SK-N-SH (cell line): Measurements from ENCODE around the gene TAS2R42. TPM values are rescaled to one million over a fixed set of nuclear protein-coding genes. Genes with fewer than 3 reads are reported as not detected.

Source experiments
- CTCF ChIA-PET: fragments of 300-600, 350-600 bp; formaldehyde crosslinking; extraction: SDS; loops from one replicate; lab custom pipeline; 2021; lab: Yijun Ruan, JAX
- POLR2A ChIA-PET: fragments of 350-600 bp; sonication (Branson Sonifier 250); formaldehyde crosslinking; extraction: SDS; loops from one replicate; lab custom pipeline; 2020; ENCODE audit warnings: antibody characterized with exemption, inconsistent platforms; lab: Yijun Ruan, JAX
- DNase-seq: peaks from one replicate; pipeline ENCODE4 v3.0.0; 2012
- H2AFZ ChIP-seq: fragments of 200-600 bp; sonication (generic); 2 replicates; pipeline ENCODE4 v1.8.1; 2016; ENCODE audit warnings: antibody characterized with exemption, mild to moderate bottlenecking, low read depth
- H3F3A ChIP-seq: fragments of 200-600 bp; sonication (generic); replicated peaks from 2 replicates; pipeline ENCODE3; 2016; ENCODE audit warnings: antibody characterized with exemption, mild to moderate bottlenecking; ENCODE audit not compliant: insufficient read depth
- H3K27ac ChIP-seq, 2 experiments: fragments of 200-500 bp in 1 of 2; fragments of 200-600 bp in 1 of 2; sonication (Bioruptor generic) in 1 of 2; sonication (generic), shearing (Covaris generic) in 1 of 2; 2 replicates each; pipeline versions ENCODE4 v1.5.1 to v1.6.1; 2014 to 2016; ENCODE audit warnings: low read depth in 2 of 2, inconsistent platforms in 1 of 2, low read length in 1 of 2, mild to moderate bottlenecking in 1 of 2, mixed read lengths in 1 of 2
- H3K27me3 ChIP-seq: fragments of 200-600 bp; sonication (generic), shearing (Covaris generic); 2 replicates; pipeline ENCODE4 v1.6.1; 2016; ENCODE audit warnings: mixed run types; ENCODE audit not compliant: insufficient read depth
- H3K36me3 ChIP-seq, 2 experiments: fragments of 200-500 bp in 1 of 2; fragments of 200-600 bp in 1 of 2; sonication (Bioruptor generic) in 1 of 2; sonication (generic) in 1 of 2; replicated peaks in 1 of 2; 2 replicates each; pipeline versions ENCODE3 to v1.5.1; 2014 to 2016; ENCODE audit warnings: low read length in 1 of 2, mild to moderate bottlenecking in 1 of 2; ENCODE audit not compliant: insufficient read depth in 2 of 2, control insufficient read depth in 1 of 2
- H3K4me1 ChIP-seq, 2 experiments: fragments of 200-500 bp in 1 of 2; fragments of 200-600 bp in 1 of 2; sonication (Bioruptor generic) in 1 of 2; sonication (generic), shearing (Covaris generic) in 1 of 2; 2 replicates each; pipeline versions ENCODE4 v1.5.1 to v1.6.1; 2014 to 2016; ENCODE audit warnings: low read depth in 1 of 2, low read length in 1 of 2, mixed run types in 1 of 2; ENCODE audit not compliant: insufficient read depth in 2 of 2, control insufficient read depth in 1 of 2
- H3K4me2 ChIP-seq: fragments of 200-600 bp; sonication (generic), shearing (Covaris generic); 2 replicates; pipeline ENCODE4 v1.6.1; 2017; ENCODE audit warnings: mixed run types
- H3K4me3 ChIP-seq, 2 experiments: fragments of 200-500 bp in 1 of 2; fragments of 200-600 bp in 1 of 2; sonication (Bioruptor generic) in 1 of 2; sonication (generic), shearing (Covaris generic) in 1 of 2; 2 replicates each; pipeline versions ENCODE4 v1.5.1 to v1.8.1; 2014 to 2016; ENCODE audit warnings: low read depth in 2 of 2, inconsistent platforms in 1 of 2, low read length in 1 of 2, mild to moderate bottlenecking in 1 of 2, mixed read lengths in 1 of 2, moderate library complexity in 1 of 2
- H3K79me2 ChIP-seq: fragments of 200-600 bp; sonication (generic); 2 replicates; pipeline ENCODE4 v1.8.1; 2017; ENCODE audit warnings: mild to moderate bottlenecking; ENCODE audit not compliant: insufficient read depth
- H3K9ac ChIP-seq: fragments of 200-600 bp; sonication (generic); 2 replicates; pipeline ENCODE4 v1.6.1; 2017; ENCODE audit warnings: mixed run types
- H3K9me2 ChIP-seq: fragments of 200-600 bp; sonication (generic); 2 replicates; pipeline ENCODE4 v1.6.1; 2017; ENCODE audit warnings: mixed run types
- H3K9me3 ChIP-seq: fragments of 200-600 bp; sonication (generic); 2 replicates; pipeline ENCODE4 v1.6.1; 2017; ENCODE audit warnings: mixed run types, mild to moderate bottlenecking, moderate library complexity
- H4K20me1 ChIP-seq: fragments of 200-600 bp; sonication (generic); 2 replicates; pipeline ENCODE4 v1.6.1; 2017; ENCODE audit warnings: mild to moderate bottlenecking, mixed run types; ENCODE audit not compliant: insufficient read depth
- CTCF ChIP-seq: fragments of 200-600 bp; sonication (generic); IDR thresholded peaks from 2 replicates; pipeline ENCODE4 v1.6.1; 2017; ENCODE audit warnings: antibody characterized with exemption, mild to moderate bottlenecking, moderate library complexity
- ELF1 ChIP-seq: IDR thresholded peaks from 2 replicates; pipeline ENCODE4 v1.4.0; 2012
- EZH2phosphoT487 ChIP-seq: fragments of 200-600 bp; sonication (generic); IDR thresholded peaks from 2 replicates; pipeline ENCODE4 v1.6.1; 2017; ENCODE audit warnings: low read depth, mixed run types, mild to moderate bottlenecking, antibody characterized with exemption, moderate library complexity, borderline replicate concordance
- FOSL2 ChIP-seq: IDR thresholded peaks from 2 replicates; pipeline ENCODE4 v1.4.0; 2012; ENCODE audit warnings: low read depth, mild to moderate bottlenecking, moderate library complexity, borderline replicate concordance
- FOXJ3 ChIP-seq: sonication (generic); formaldehyde crosslinking; IDR thresholded peaks from 2 replicates; pipeline ENCODE4 v1.5.1; 2020; ENCODE audit warnings: mild to moderate bottlenecking, missing genetic modification reagents
- JUND ChIP-seq: IDR thresholded peaks from 2 replicates; pipeline ENCODE4 v1.4.0; 2012
- MAX ChIP-seq: IDR thresholded peaks from 2 replicates; pipeline ENCODE4 v1.4.0; 2012; ENCODE audit warnings: low read depth
- NFIC ChIP-seq: IDR thresholded peaks from 2 replicates; pipeline ENCODE4 v1.4.0; 2012; ENCODE audit warnings: borderline replicate concordance
- SMC3 ChIP-seq: IDR thresholded peaks from 2 replicates; pipeline ENCODE4 v1.6.1; 2012; ENCODE audit warnings: low read depth, low read length, improper control_type of control experiment
- TAF1 ChIP-seq: IDR thresholded peaks from 2 replicates; pipeline ENCODE4 v1.6.1; 2012; ENCODE audit warnings: low read depth, mild to moderate bottlenecking, low read length, moderate library complexity, borderline replicate concordance
- WGBS: methylation state at CpG from one replicate; pipeline ENCODE4 v1.1.6; 2017; ENCODE audit warnings: low lambda C conversion rate; 5-methylcytosine and 5-hydroxymethylcytosine counted together
- polyA plus RNA-seq, 3 experiments: library from polyadenylated mRNA; depleted of rRNA; stranded (reverse); fragments of >200 nt; gene quantifications; 2 replicates each; pipeline ENCODE4 v1.2.3, GENCODE V29; 2012
- TF ChIP-seq, protein P1 (sequence below): IDR thresholded peaks from 2 replicates; pipeline ENCODE4 v1.6.1; 2012; ENCODE audit warnings: mild to moderate bottlenecking, low read depth, low read length, moderate library complexity
- TF ChIP-seq, protein P2 (sequence below): fragments of 150-350 bp; IDR thresholded peaks from 2 replicates; pipeline ENCODE4 v1.6.1; 2016; ENCODE audit warnings: mild to moderate bottlenecking, low read depth, low read length
- TF ChIP-seq, protein P3 (sequence below): IDR thresholded peaks from 2 replicates; pipeline ENCODE4 v1.4.0; 2012; ENCODE audit warnings: low read depth, borderline replicate concordance

Gene TAS2R42
- polyA plus RNA-seq, 1 of the 3 experiments (the other 2 are of a cell fraction): not detected

DNA sequence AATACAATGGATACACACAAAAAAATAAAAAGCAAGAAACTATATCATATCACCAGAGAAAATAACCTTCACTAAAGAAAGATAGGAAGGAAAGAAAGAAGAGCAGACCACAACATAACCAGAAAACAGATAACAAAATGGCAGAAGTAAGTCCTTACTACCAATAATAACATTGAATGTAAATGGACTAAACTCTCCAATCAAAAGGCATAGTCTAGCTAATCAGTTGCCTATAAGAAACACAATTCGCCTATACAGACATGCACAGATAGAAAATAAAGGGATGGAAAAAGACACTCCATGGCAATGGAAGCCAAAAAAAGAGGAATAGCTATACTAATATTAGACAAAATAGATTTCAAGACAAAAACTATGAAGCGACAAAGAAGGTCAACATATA lies 43.4 kb downstream of the TAS2R42 start:
- peaks cover 1% of the 10 kb centered on the region for H3F3A ChIP-seq
- H3K9me2 ChIP-seq: no peaks in the 10 kb centered on the region
- H3K27ac ChIP-seq: no peak overlapping the region
- no peak overlapping the region for H3K9ac ChIP-seq
- H2AFZ ChIP-seq: no peak overlapping the region
- H3K4me3 ChIP-seq: no peak overlapping the region
- DNase-seq: no peak
- ChIA-PET POLR2A (no interaction called here), CTCF (no interaction called here)
- no peaks in the 10 kb centered on the region for H3K4me1 ChIP-seq
- no peak overlapping the region for H3K4me2 ChIP-seq
- peaks cover 86% of the 10 kb centered on the region for H3K79me2 ChIP-seq
- peaks cover 4 to 22% of the 10 kb centered on the region in 2 experiments for H3K36me3 ChIP-seq
- 45% methylated on average over 2 of the region's 2 CpGs for WGBS
- no peaks in the 10 kb centered on the region for H3K27me3 ChIP-seq
- H4K20me1 ChIP-seq: peaks cover 9% of the 10 kb centered on the region
- no peaks in the 10 kb centered on the region for H3K9me3 ChIP-seq
- no peak for TF ChIP-seq FOSL2
- no peak for TF ChIP-seq SMC3
- TF ChIP-seq NFIC: no peak
- no peak for TF ChIP-seq JUND
- no peak for TF ChIP-seq EZH2phosphoT487
- TF ChIP-seq ELF1: no peak
- TF ChIP-seq FOXJ3 (CRISPR knock-in tag): no peak
- TF ChIP-seq, protein P1, sequence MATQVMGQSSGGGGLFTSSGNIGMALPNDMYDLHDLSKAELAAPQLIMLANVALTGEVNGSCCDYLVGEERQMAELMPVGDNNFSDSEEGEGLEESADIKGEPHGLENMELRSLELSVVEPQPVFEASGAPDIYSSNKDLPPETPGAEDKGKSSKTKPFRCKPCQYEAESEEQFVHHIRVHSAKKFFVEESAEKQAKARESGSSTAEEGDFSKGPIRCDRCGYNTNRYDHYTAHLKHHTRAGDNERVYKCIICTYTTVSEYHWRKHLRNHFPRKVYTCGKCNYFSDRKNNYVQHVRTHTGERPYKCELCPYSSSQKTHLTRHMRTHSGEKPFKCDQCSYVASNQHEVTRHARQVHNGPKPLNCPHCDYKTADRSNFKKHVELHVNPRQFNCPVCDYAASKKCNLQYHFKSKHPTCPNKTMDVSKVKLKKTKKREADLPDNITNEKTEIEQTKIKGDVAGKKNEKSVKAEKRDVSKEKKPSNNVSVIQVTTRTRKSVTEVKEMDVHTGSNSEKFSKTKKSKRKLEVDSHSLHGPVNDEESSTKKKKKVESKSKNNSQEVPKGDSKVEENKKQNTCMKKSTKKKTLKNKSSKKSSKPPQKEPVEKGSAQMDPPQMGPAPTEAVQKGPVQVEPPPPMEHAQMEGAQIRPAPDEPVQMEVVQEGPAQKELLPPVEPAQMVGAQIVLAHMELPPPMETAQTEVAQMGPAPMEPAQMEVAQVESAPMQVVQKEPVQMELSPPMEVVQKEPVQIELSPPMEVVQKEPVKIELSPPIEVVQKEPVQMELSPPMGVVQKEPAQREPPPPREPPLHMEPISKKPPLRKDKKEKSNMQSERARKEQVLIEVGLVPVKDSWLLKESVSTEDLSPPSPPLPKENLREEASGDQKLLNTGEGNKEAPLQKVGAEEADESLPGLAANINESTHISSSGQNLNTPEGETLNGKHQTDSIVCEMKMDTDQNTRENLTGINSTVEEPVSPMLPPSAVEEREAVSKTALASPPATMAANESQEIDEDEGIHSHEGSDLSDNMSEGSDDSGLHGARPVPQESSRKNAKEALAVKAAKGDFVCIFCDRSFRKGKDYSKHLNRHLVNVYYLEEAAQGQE: no peak
- no peak for TF ChIP-seq MAX
- TF ChIP-seq, protein P2, sequence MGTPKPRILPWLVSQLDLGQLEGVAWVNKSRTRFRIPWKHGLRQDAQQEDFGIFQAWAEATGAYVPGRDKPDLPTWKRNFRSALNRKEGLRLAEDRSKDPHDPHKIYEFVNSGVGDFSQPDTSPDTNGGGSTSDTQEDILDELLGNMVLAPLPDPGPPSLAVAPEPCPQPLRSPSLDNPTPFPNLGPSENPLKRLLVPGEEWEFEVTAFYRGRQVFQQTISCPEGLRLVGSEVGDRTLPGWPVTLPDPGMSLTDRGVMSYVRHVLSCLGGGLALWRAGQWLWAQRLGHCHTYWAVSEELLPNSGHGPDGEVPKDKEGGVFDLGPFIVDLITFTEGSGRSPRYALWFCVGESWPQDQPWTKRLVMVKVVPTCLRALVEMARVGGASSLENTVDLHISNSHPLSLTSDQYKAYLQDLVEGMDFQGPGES: no peak
- TF ChIP-seq, protein P3, sequence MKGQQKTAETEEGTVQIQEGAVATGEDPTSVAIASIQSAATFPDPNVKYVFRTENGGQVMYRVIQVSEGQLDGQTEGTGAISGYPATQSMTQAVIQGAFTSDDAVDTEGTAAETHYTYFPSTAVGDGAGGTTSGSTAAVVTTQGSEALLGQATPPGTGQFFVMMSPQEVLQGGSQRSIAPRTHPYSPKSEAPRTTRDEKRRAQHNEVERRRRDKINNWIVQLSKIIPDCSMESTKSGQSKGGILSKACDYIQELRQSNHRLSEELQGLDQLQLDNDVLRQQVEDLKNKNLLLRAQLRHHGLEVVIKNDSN: no peak
- no peak for TF ChIP-seq CTCF
- TF ChIP-seq TAF1: no peak
